Measurements from ENCODE around the gene VSIG10L2. TPM values are rescaled to one million over a fixed set of nuclear protein-coding genes. Genes with fewer than 3 reads are reported as not detected.

The VSIG10L2 gene
- polyA plus RNA-seq, 6 donors from 2014 or later = not detected

GRCh38 chr11:125999234-125999880 is 53.5 kb downstream of the VSIG10L2 start:
- Mint-ChIP-seq H3K27me3 (peaks cover 8 to 16% (median 11%) of the 10 kb centered on the region in 3 donors), H3K4me3 (no peak overlapping the region), H3K36me3 (no peaks in the 10 kb centered on the region), H3K27ac (no peak overlapping the region), H3K9me3 (peaks cover 0 to 4% (median 0%) of the 10 kb centered on the region in 7 donors), H3K4me1 (no peaks in the 10 kb centered on the region)
- DNase-seq (no peak), ATAC-seq (ENCODE audit: low read depth in 2 of 2) (no peak)

GRCh38 chr11:126002181-126002580 is 56.3 kb downstream of the VSIG10L2 start:
- no peaks in the 10 kb centered on the region for H3K36me3 Mint-ChIP-seq
- no peaks in the 10 kb centered on the region for H3K4me1 Mint-ChIP-seq
- DNase-seq (no peak), ATAC-seq (ENCODE audit: low read depth in 2 of 2) (no peak)
- peaks cover 0 to 4% (median 0%) of the 10 kb centered on the region in 7 donors for H3K9me3 Mint-ChIP-seq
- H3K27ac Mint-ChIP-seq = no peak overlapping the region
- no peak overlapping the region for H3K4me3 Mint-ChIP-seq
- peaks cover 8 to 16% (median 11%) of the 10 kb centered on the region in 3 donors for H3K27me3 Mint-ChIP-seq

Other genes with a start within 250 kb of the VSIG10L2 start
- gene PATE1, start 199.8 kb upstream of the VSIG10L2 start, polyA plus RNA-seq (ENCODE audit: low read depth in 6 of 6) = not detected
- not detected for gene PATE2, start 167.2 kb upstream of the VSIG10L2 start, polyA plus RNA-seq (ENCODE audit: low read depth in 6 of 6)
- not detected for gene PATE3, start 157.9 kb upstream of the VSIG10L2 start, polyA plus RNA-seq (ENCODE audit: low read depth in 6 of 6)
- not detected for gene PATE4, start 112.7 kb upstream of the VSIG10L2 start, polyA plus RNA-seq (ENCODE audit: low read depth in 6 of 6)
- 10 to 100 TPM; 13.4 to 22.7 (median 16.4) TPM for gene HYLS1, start 58.4 kb upstream of the VSIG10L2 start, polyA plus RNA-seq (ENCODE audit: low read depth in 6 of 6)
- 10 to 100 TPM in 2 of 6 donors, 1 to 10 TPM in 4; 6.2 to 12.1 (median 7.9) TPM for gene PUS3, start 42.8 kb upstream of the VSIG10L2 start, polyA plus RNA-seq (ENCODE audit: low read depth in 6 of 6)
- gene DDX25, start 41.5 kb upstream of the VSIG10L2 start, polyA plus RNA-seq (ENCODE audit: low read depth in 6 of 6) = under 1 TPM in 1 of 6 donors, not detected in 5; 0.34 TPM
- not detected for gene CDON, start 116.8 kb downstream of the VSIG10L2 start, polyA plus RNA-seq (ENCODE audit: low read depth in 6 of 6)